ENCODE data around the gene ANKRD13B.

- TF ChIP-seq, protein P1, sequence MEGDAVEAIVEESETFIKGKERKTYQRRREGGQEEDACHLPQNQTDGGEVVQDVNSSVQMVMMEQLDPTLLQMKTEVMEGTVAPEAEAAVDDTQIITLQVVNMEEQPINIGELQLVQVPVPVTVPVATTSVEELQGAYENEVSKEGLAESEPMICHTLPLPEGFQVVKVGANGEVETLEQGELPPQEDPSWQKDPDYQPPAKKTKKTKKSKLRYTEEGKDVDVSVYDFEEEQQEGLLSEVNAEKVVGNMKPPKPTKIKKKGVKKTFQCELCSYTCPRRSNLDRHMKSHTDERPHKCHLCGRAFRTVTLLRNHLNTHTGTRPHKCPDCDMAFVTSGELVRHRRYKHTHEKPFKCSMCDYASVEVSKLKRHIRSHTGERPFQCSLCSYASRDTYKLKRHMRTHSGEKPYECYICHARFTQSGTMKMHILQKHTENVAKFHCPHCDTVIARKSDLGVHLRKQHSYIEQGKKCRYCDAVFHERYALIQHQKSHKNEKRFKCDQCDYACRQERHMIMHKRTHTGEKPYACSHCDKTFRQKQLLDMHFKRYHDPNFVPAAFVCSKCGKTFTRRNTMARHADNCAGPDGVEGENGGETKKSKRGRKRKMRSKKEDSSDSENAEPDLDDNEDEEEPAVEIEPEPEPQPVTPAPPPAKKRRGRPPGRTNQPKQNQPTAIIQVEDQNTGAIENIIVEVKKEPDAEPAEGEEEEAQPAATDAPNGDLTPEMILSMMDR (IDR thresholded peaks at IDR 0.05): no peak
- no peak for TF ChIP-seq POLR2A (IDR thresholded peaks at IDR 0.05)
These were observed 23.5 kb downstream of the ANKRD13B start for GRCh38 chr17:29616300-29617048.

Data from Peyer's patch (tissue), 4 donors.